ENCODE results near the gene EIF4E3. TPM values are rescaled to one million over a fixed set of nuclear protein-coding genes. Genes with fewer than 3 reads are reported as not detected.

The EIF4E3 gene
- total RNA-seq, 2 experiments from 2014 or later, result 83.9 to 90.4 TPM

Other genes starting within 250 kb of the EIF4E3 start
- 100 to 1,000 TPM; 116 to 131 TPM for gene FOXP1, start 141.7 kb downstream of the EIF4E3 start, total RNA-seq
- 1 to 10 TPM; 1.0 to 1.2 TPM for gene GPR27, start 28.5 kb upstream of the EIF4E3 start, total RNA-seq
- gene PROK2, start 59.7 kb upstream of the EIF4E3 start, total RNA-seq, result under 1 TPM; 0.60 to 0.98 TPM

Data from activated CD4-positive, alpha-beta T cell treated with anti-CD3 and anti-CD28 coated beads, Interleukin-2, amount 10 ng/mL, durations not matched to agents 7 days and 5 days (primary cell).